Activated naive CD8-positive, alpha-beta T cell treated with anti-CD3 and anti-CD28 coated beads, Interleukin-2, amount 50 U/mL, for 24 hours (primary cell): Measurements from ENCODE around the gene GJB5.

Experiments used
- ATAC-seq: fragments of 150-1000 bp; cut with Tn5 transposase; one replicate; pipeline ENCODE4 v1.10.0; 2021
- DNase-seq: peaks from one replicate; pipeline ENCODE4 v3.0.0; 2021
- H3K27ac Mint-ChIP-seq: one replicate; pipeline ENCODE4 v1.8.0; 2021; ENCODE audit warnings: mild to moderate bottlenecking, mixed read lengths
- H3K27me3 Mint-ChIP-seq: one replicate; pipeline ENCODE4 v1.8.0; 2021; ENCODE audit warnings: mixed read lengths
- H3K36me3 Mint-ChIP-seq: one replicate; pipeline ENCODE4 v1.8.0; 2021; ENCODE audit warnings: low read depth, mixed read lengths
- H3K4me1 Mint-ChIP-seq: one replicate; pipeline ENCODE4 v1.8.0; 2021; ENCODE audit warnings: mixed read lengths
- H3K4me3 Mint-ChIP-seq: one replicate; pipeline ENCODE4 v1.8.0; 2021; ENCODE audit warnings: mild to moderate bottlenecking, moderate library complexity, mixed read lengths
- H3K9me3 Mint-ChIP-seq: one replicate; pipeline ENCODE4 v1.8.0; 2021; ENCODE audit warnings: mixed read lengths

The GJB5 gene

GRCh38 chr1:34777519-34778321 lies 22.9 kb downstream of the GJB5 start:
- H3K27ac Mint-ChIP-seq: no peak overlapping the region
- H3K36me3 Mint-ChIP-seq: no peaks in the 10 kb centered on the region
- H3K27me3 Mint-ChIP-seq: peaks cover 31% of the 10 kb centered on the region
- ATAC-seq (no peak), DNase-seq (no peak)
- peaks cover 2% of the 10 kb centered on the region for H3K4me1 Mint-ChIP-seq
- H3K9me3 Mint-ChIP-seq: no peaks in the 10 kb centered on the region
- no peak overlapping the region for H3K4me3 Mint-ChIP-seq

GRCh38 chr1:34778381-34778780 lies 23.5 kb downstream of the GJB5 start:
- Mint-ChIP-seq H3K9me3 (no peaks in the 10 kb centered on the region), H3K27me3 (peaks cover 38% of the 10 kb centered on the region), H3K4me3 (no peak overlapping the region), H3K4me1 (peaks cover 2% of the 10 kb centered on the region), H3K36me3 (no peaks in the 10 kb centered on the region), H3K27ac (no peak overlapping the region)
- ATAC-seq (no peak), DNase-seq (no peak)

GRCh38 chr1:34779005-34779404 lies 24.2 kb downstream of the GJB5 start:
- DNase-seq (no peak), ATAC-seq (no peak)
- Mint-ChIP-seq H3K36me3 (no peaks in the 10 kb centered on the region), H3K4me3 (no peak overlapping the region), H3K4me1 (peaks cover 2% of the 10 kb centered on the region), H3K27me3 (peaks cover 39% of the 10 kb centered on the region), H3K9me3 (no peaks in the 10 kb centered on the region), H3K27ac (no peak overlapping the region)

- DNase-seq (no peak), ATAC-seq (no peak)
- Mint-ChIP-seq H3K27ac (no peak overlapping the region), H3K27me3 (peaks cover 39% of the 10 kb centered on the region), H3K9me3 (no peaks in the 10 kb centered on the region), H3K4me3 (no peak overlapping the region), H3K4me1 (peaks cover 2% of the 10 kb centered on the region), H3K36me3 (no peaks in the 10 kb centered on the region)
These were observed 24.7 kb downstream of the GJB5 start for GRCh38 chr1:34779526-34779925.

- Mint-ChIP-seq H3K4me1 (peaks cover 2% of the 10 kb centered on the region), H3K27me3 (peaks cover 39% of the 10 kb centered on the region), H3K4me3 (no peak overlapping the region), H3K9me3 (no peaks in the 10 kb centered on the region), H3K27ac (no peak overlapping the region), H3K36me3 (no peaks in the 10 kb centered on the region)
- DNase-seq (no peak), ATAC-seq (no peak)
These were observed 25.1 kb downstream of the GJB5 start for GRCh38 chr1:34779962-34780361.

GRCh38 chr1:34780528-34780927 lies 25.7 kb downstream of the GJB5 start:
- Mint-ChIP-seq H3K4me3 (no peak overlapping the region), H3K27me3 (peaks cover 39% of the 10 kb centered on the region), H3K4me1 (peaks cover 2% of the 10 kb centered on the region), H3K9me3 (no peaks in the 10 kb centered on the region), H3K36me3 (no peaks in the 10 kb centered on the region), H3K27ac (no peak overlapping the region)
- ATAC-seq: no peak
- no peak for DNase-seq

GRCh38 chr1:34781071-34781843 lies 26.4 kb downstream of the GJB5 start, which contains the start of gene GJB3:
Gene GJB3 (plus strand): TSS chr1:34781214. CDS start chr1:34784763, 3,549 bp downstream.
- Mint-ChIP-seq H3K9me3 (no peaks in the 10 kb centered on the region), H3K4me1 (peaks cover 2% of the 10 kb centered on the region), H3K36me3 (no peaks in the 10 kb centered on the region), H3K27me3 (peaks cover 45% of the 10 kb centered on the region), H3K4me3 (no peak within 1 kb of the TSS), H3K27ac (no peak within 1 kb of the TSS)
- DNase-seq: no peak
- ATAC-seq: peak; percentile 42

- H3K4me3 Mint-ChIP-seq: no peak overlapping the region
- no peaks in the 10 kb centered on the region for H3K9me3 Mint-ChIP-seq
- H3K27me3 Mint-ChIP-seq: peaks cover 48% of the 10 kb centered on the region
- no peak overlapping the region for H3K27ac Mint-ChIP-seq
- H3K4me1 Mint-ChIP-seq: peaks cover 2% of the 10 kb centered on the region
- ATAC-seq: no peak
- no peak for DNase-seq
- no peaks in the 10 kb centered on the region for H3K36me3 Mint-ChIP-seq
These were observed 27.1 kb downstream of the GJB5 start for GRCh38 chr1:34781844-34782391.

- H3K4me3 Mint-ChIP-seq: no peak overlapping the region
- ATAC-seq: no peak
- no peak for DNase-seq
- H3K27me3 Mint-ChIP-seq: peaks cover 37% of the 10 kb centered on the region
- H3K27ac Mint-ChIP-seq: no peak overlapping the region
- H3K36me3 Mint-ChIP-seq: no peaks in the 10 kb centered on the region
- no peaks in the 10 kb centered on the region for H3K9me3 Mint-ChIP-seq
- H3K4me1 Mint-ChIP-seq: peaks cover 2% of the 10 kb centered on the region
These were observed 29.9 kb downstream of the GJB5 start for GRCh38 chr1:34784751-34785221.

GRCh38 chr1:34785231-34785874 lies 30.5 kb downstream of the GJB5 start:
- ATAC-seq (no peak), DNase-seq (no peak)
- Mint-ChIP-seq H3K27me3 (peaks cover 34% of the 10 kb centered on the region), H3K27ac (no peak overlapping the region), H3K4me3 (no peak overlapping the region), H3K36me3 (no peaks in the 10 kb centered on the region), H3K4me1 (peaks cover 5% of the 10 kb centered on the region), H3K9me3 (no peaks in the 10 kb centered on the region)

GRCh38 chr1:34785875-34786470 lies 31.1 kb downstream of the GJB5 start:
- Mint-ChIP-seq H3K4me1 (peaks cover 5% of the 10 kb centered on the region), H3K9me3 (no peaks in the 10 kb centered on the region), H3K27me3 (peaks cover 33% of the 10 kb centered on the region), H3K4me3 (no peak overlapping the region), H3K27ac (no peak overlapping the region), H3K36me3 (no peaks in the 10 kb centered on the region)
- ATAC-seq (no peak), DNase-seq (no peak)

- H3K27ac Mint-ChIP-seq: no peak overlapping the region
- H3K9me3 Mint-ChIP-seq: no peaks in the 10 kb centered on the region
- no peak overlapping the region for H3K4me3 Mint-ChIP-seq
- DNase-seq: peak; percentile 66
- peak; percentile 70 for ATAC-seq
- no peaks in the 10 kb centered on the region for H3K36me3 Mint-ChIP-seq
- peaks cover 37% of the 10 kb centered on the region for H3K27me3 Mint-ChIP-seq
- peaks cover 5% of the 10 kb centered on the region for H3K4me1 Mint-ChIP-seq
These were observed 31.9 kb downstream of the GJB5 start for GRCh38 chr1:34786521-34787325.

- DNase-seq (no peak), ATAC-seq (peak; percentile 30)
- H3K27ac Mint-ChIP-seq: no peak overlapping the region
- peaks cover 11% of the 10 kb centered on the region for H3K4me1 Mint-ChIP-seq
- H3K9me3 Mint-ChIP-seq: no peaks in the 10 kb centered on the region
- H3K27me3 Mint-ChIP-seq: peaks cover 39% of the 10 kb centered on the region
- no peaks in the 10 kb centered on the region for H3K36me3 Mint-ChIP-seq
- H3K4me3 Mint-ChIP-seq: no peak overlapping the region
These were observed 32.9 kb downstream of the GJB5 start for GRCh38 chr1:34787461-34788420.
